Loucy (cell line): ENCODE results near the gene GSTT2B.

Source experiments
- H2AFZ ChIP-seq: fragments of 200-600 bp; sonication (generic); 2 replicates; pipeline ENCODE4 v1.6.0; 2016; ENCODE audit warnings: antibody characterized with exemption, mild to moderate bottlenecking, low read length, moderate library complexity
- H3F3A ChIP-seq: fragments of 200-600 bp; 2 replicates; pipeline ENCODE4 v1.6.0; 2016; ENCODE audit warnings: antibody characterized with exemption, low read depth, mild to moderate bottlenecking
- H3K27me3 ChIP-seq: fragments of 200-600 bp; sonication (generic); 2 replicates; pipeline ENCODE4 v1.6.1; 2014; ENCODE audit warnings: low read length, mild to moderate bottlenecking; ENCODE audit not compliant: insufficient read depth, poor library complexity, severe bottlenecking
- H3K36me3 ChIP-seq: fragments of 200-600 bp; sonication (generic); 2 replicates; pipeline ENCODE4 v1.6.1; 2016; ENCODE audit warnings: low read length; ENCODE audit not compliant: insufficient read depth
- H3K4me1 ChIP-seq: fragments of 200-600 bp; sonication (generic); 2 replicates; pipeline ENCODE4 v1.5.1; 2014; ENCODE audit warnings: low read length, mild to moderate bottlenecking; ENCODE audit not compliant: insufficient read depth, poor library complexity, severe bottlenecking
- H3K4me2 ChIP-seq: fragments of 200-600 bp; sonication (generic); 2 replicates; pipeline ENCODE4 v1.6.0; 2014; ENCODE audit warnings: antibody characterized with exemption, low read length, low read depth, mild to moderate bottlenecking; ENCODE audit not compliant: poor library complexity, severe bottlenecking
- H3K4me3 ChIP-seq: fragments of 200-600 bp; sonication (generic); 2 replicates; pipeline ENCODE4 v1.5.1; 2014; ENCODE audit warnings: low read length, mild to moderate bottlenecking, mixed read lengths; ENCODE audit not compliant: poor library complexity, severe bottlenecking
- H3K79me2 ChIP-seq: fragments of 200-600 bp; sonication (generic); 2 replicates; pipeline ENCODE4 v1.6.1; 2014; ENCODE audit warnings: low read length; ENCODE audit not compliant: insufficient read depth
- H3K9ac ChIP-seq: fragments of 200-600 bp; sonication (generic); 2 replicates; pipeline ENCODE4 v1.6.0; 2014; ENCODE audit warnings: mild to moderate bottlenecking, low read depth, low read length, moderate library complexity; ENCODE audit not compliant: poor library complexity, severe bottlenecking
- H3K9me2 ChIP-seq: fragments of 200-600 bp; sonication (generic); replicated peaks from 2 replicates; pipeline ENCODE4 v1.6.1; 2016; ENCODE audit warnings: low read depth, low read length, mixed read lengths
- H3K9me3 ChIP-seq: fragments of 200-600 bp; sonication (generic); 2 replicates; pipeline ENCODE4 v1.6.1; 2014; ENCODE audit warnings: mild to moderate bottlenecking, antibody characterized with exemption, low read length, low read depth; ENCODE audit not compliant: insufficient read depth
- H4K20me1 ChIP-seq: fragments of 200-600 bp; sonication (generic); 2 replicates; pipeline ENCODE4 v1.6.0; 2014; ENCODE audit warnings: antibody characterized with exemption, low read length, mild to moderate bottlenecking; ENCODE audit not compliant: insufficient read depth, poor library complexity, severe bottlenecking
- CTCF ChIP-seq: fragments of 200-600 bp; sonication (generic); conservative IDR thresholded peaks from 2 replicates; pipeline ENCODE4 v1.5.1; 2014; ENCODE audit warnings: mild to moderate bottlenecking, antibody characterized with exemption, low read length
- EZH2phosphoT487 ChIP-seq: fragments of 200-600 bp; IDR thresholded peaks from 2 replicates; pipeline ENCODE4 v1.6.1; 2018; ENCODE audit warnings: antibody characterized with exemption, mild to moderate bottlenecking, moderate library complexity, borderline replicate concordance

Gene GSTT2B

GRCh38 chr22:23913661-23914353 is 47.2 kb downstream of the GSTT2B start:
- no peaks in the 10 kb centered on the region for H3K9me2 ChIP-seq
- H3K4me2 ChIP-seq, result peak overlapping the region; percentile 94
- H3K4me1 ChIP-seq, result peaks cover 44% of the 10 kb centered on the region
- H3K36me3 ChIP-seq, result no peaks in the 10 kb centered on the region
- peaks cover 11% of the 10 kb centered on the region; the same call in 1 of the 2 replicates for H3K79me2 ChIP-seq
- peak overlapping the region; percentile 36; the same call in 1 of the 2 replicates for H2AFZ ChIP-seq
- H3K4me3 ChIP-seq, result peak overlapping the region; percentile 79
- H3K9ac ChIP-seq, result peak overlapping the region; percentile 97
- no peaks in the 10 kb centered on the region for H3F3A ChIP-seq
- TF ChIP-seq CTCF (no peak), EZH2phosphoT487 (no peak)
- H4K20me1 ChIP-seq, result no peaks in the 10 kb centered on the region
- peaks cover 4% of the 10 kb centered on the region for H3K27me3 ChIP-seq
- no peaks in the 10 kb centered on the region for H3K9me3 ChIP-seq

- no peak for TF ChIP-seq CTCF
- no peak for TF ChIP-seq EZH2phosphoT487
- Histone ChIP-seq H3K79me2 (peaks cover 11% of the 10 kb centered on the region; the same call in 1 of the 2 replicates), H3F3A (no peaks in the 10 kb centered on the region), H3K4me1 (peaks cover 44% of the 10 kb centered on the region), H3K4me3 (peak overlapping the region; percentile 79), H3K9ac (peak overlapping the region; percentile 97), H3K36me3 (no peaks in the 10 kb centered on the region), H4K20me1 (no peaks in the 10 kb centered on the region), H3K27me3 (peaks cover 4% of the 10 kb centered on the region), H3K9me3 (no peaks in the 10 kb centered on the region), H3K9me2 (no peaks in the 10 kb centered on the region), H3K4me2 (peak overlapping the region; percentile 94), H2AFZ (peak overlapping the region; percentile 36; the same call in 1 of the 2 replicates)
Measured at GRCh38 chr22:23913306-23913660, 47.7 kb downstream of the GSTT2B start.

GRCh38 chr22:23912293-23912903 is 48.6 kb downstream of the GSTT2B start:
- Histone ChIP-seq H3K36me3 (no peaks in the 10 kb centered on the region), H4K20me1 (no peaks in the 10 kb centered on the region), H3K9me3 (no peaks in the 10 kb centered on the region), H3F3A (no peaks in the 10 kb centered on the region), H3K27me3 (peaks cover 4% of the 10 kb centered on the region), H3K4me2 (peak overlapping the region; percentile 94), H2AFZ (no peak overlapping the region), H3K9me2 (no peaks in the 10 kb centered on the region), H3K4me3 (peak overlapping the region; percentile 79), H3K4me1 (peaks cover 44% of the 10 kb centered on the region), H3K79me2 (peaks cover 11% of the 10 kb centered on the region; the same call in 1 of the 2 replicates), H3K9ac (peak overlapping the region; percentile 97)
- no peak for TF ChIP-seq CTCF
- no peak for TF ChIP-seq EZH2phosphoT487
